H1 (cell line): ENCODE results near the gene MYH7. TPM values are rescaled to one million over a fixed set of nuclear protein-coding genes. Genes with fewer than 3 reads are reported as not detected.
A peak's percentile ranks its signal among the peaks of the same experiment; 100 is the strongest.

Experiments used
- CBX8 ChIP-seq: fragments of 300-800, 300-1000 bp; sonication (generic); IDR thresholded peaks from 2 replicates; pipeline ENCODE4 v1.7.1; 2016; ENCODE audit warnings: low read depth, low read length, borderline replicate concordance
- CHD1 ChIP-seq: IDR thresholded peaks from 2 replicates; pipeline ENCODE4 v1.6.1; 2012; ENCODE audit warnings: low read depth, low read length, improper control_type of control experiment
- CREB1 ChIP-seq: IDR thresholded peaks from 2 replicates; pipeline ENCODE4 v1.6.1; 2012; ENCODE audit warnings: inconsistent platforms
- RAD21 ChIP-seq, 2 experiments: IDR thresholded peaks in 1 of 2; conservative IDR thresholded peaks in 1 of 2; 2 replicates each; pipeline ENCODE4 v1.6.1; 2011; ENCODE audit warnings: low read depth in 2 of 2, low read length in 2 of 2, improper control_type of control experiment in 1 of 2, inconsistent platforms in 1 of 2, mild to moderate bottlenecking in 1 of 2, moderate library complexity in 1 of 2
- RBBP5 ChIP-seq: IDR thresholded peaks from 2 replicates; pipeline ENCODE4 v1.7.1; 2012; ENCODE audit warnings: low read depth, mild to moderate bottlenecking, inconsistent platforms, low read length, moderate library complexity, borderline replicate concordance
- SIN3A ChIP-seq, 2 experiments: IDR thresholded peaks in 1 of 2; conservative IDR thresholded peaks in 1 of 2; 2 replicates each; pipeline ENCODE4 v1.6.1; 2011 to 2012; ENCODE audit warnings: low read length in 2 of 2, improper control_type of control experiment in 1 of 2, low read depth in 1 of 2, mild to moderate bottlenecking in 1 of 2
- SP1 ChIP-seq: IDR thresholded peaks from 2 replicates; pipeline ENCODE4 v1.6.1; 2011; ENCODE audit warnings: low read depth, low read length
- polyA plus RNA-seq, 7 experiments: library from polyadenylated mRNA; depleted of rRNA in 3 of 7; stranded (reverse) in 5 of 7; unstranded in 2 of 7; fragments of >200 nt in 5 of 7; fragments of 200-250 nt in 2 of 7; gene quantifications; 1 replicate in 5 of 7; 2 replicates in 1 of 7; 4 replicates in 1 of 7; pipeline versions ENCODE4 v1.2.1 to v1.2.3, GENCODE V29; 2011 to 2013; ENCODE audit warnings: missing spikeins in 2 of 7, mixed read lengths in 2 of 7
- total RNA-seq: library from RNA; stranded (reverse); fragmentation: NEBNext Ultra II Directional; extraction: Animal tissue kit (Norgen Biotek cat#: 25700); gene quantifications from 2 replicates; pipeline ENCODE4 v1.2.1, GENCODE V29; 2021
- TF ChIP-seq, protein P1 (sequence below): fragments of 300-600 bp; sonication (generic); IDR thresholded peaks from 2 replicates; pipeline ENCODE4 v1.7.1; 2012; ENCODE audit warnings: low read length, moderate library complexity, mild to moderate bottlenecking, inconsistent platforms; ENCODE audit not compliant: insufficient replicate concordance
- TF ChIP-seq, protein P2 (sequence below): IDR thresholded peaks from 2 replicates; pipeline ENCODE4 v1.6.1; 2011; ENCODE audit warnings: low read length, improper control_type of control experiment

Gene MYH7
- total and polyA plus RNA-seq, 2 of the 8 experiments (the other 6 are each of a cell fraction or from before 2014, with no cell fraction given), result not detected

DNA sequence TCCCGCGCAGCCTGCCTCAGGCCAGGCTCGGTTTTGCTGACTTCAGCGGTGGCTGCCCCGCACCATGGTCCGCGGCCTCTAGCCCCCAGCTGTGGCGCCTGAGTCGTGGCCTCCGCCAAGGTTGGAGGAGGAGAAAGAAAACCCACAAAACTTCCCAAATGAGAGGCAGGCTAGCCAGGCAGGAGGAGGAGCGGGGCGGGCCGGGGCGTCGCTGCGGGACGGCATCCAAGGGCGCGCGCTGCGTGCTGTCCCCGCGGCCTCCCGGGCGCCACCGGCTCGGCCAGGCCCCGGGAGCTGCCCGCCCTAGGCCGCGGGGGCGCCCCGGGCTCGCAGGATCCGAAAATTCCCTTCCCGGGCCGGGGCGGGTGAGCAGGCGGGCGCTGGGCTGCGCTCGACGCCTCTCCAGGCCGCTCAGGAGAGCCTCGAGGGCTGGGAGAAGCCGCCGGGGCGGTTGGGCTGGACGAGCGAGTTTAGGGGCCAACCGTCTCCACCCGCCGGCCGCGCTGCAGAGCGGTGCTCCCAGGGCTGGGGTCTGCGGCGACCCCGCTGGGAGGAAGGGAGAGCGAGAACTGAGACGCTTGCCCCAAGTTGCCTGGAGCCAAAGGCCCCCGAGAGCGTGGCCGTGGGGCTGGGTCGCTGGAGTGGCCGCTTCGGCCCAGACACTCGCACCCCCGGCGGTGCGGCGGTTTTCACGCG is 70.3 kb downstream of the MYH7 start, which contains the start of gene EFS (continued):
- TF ChIP-seq, protein P1, sequence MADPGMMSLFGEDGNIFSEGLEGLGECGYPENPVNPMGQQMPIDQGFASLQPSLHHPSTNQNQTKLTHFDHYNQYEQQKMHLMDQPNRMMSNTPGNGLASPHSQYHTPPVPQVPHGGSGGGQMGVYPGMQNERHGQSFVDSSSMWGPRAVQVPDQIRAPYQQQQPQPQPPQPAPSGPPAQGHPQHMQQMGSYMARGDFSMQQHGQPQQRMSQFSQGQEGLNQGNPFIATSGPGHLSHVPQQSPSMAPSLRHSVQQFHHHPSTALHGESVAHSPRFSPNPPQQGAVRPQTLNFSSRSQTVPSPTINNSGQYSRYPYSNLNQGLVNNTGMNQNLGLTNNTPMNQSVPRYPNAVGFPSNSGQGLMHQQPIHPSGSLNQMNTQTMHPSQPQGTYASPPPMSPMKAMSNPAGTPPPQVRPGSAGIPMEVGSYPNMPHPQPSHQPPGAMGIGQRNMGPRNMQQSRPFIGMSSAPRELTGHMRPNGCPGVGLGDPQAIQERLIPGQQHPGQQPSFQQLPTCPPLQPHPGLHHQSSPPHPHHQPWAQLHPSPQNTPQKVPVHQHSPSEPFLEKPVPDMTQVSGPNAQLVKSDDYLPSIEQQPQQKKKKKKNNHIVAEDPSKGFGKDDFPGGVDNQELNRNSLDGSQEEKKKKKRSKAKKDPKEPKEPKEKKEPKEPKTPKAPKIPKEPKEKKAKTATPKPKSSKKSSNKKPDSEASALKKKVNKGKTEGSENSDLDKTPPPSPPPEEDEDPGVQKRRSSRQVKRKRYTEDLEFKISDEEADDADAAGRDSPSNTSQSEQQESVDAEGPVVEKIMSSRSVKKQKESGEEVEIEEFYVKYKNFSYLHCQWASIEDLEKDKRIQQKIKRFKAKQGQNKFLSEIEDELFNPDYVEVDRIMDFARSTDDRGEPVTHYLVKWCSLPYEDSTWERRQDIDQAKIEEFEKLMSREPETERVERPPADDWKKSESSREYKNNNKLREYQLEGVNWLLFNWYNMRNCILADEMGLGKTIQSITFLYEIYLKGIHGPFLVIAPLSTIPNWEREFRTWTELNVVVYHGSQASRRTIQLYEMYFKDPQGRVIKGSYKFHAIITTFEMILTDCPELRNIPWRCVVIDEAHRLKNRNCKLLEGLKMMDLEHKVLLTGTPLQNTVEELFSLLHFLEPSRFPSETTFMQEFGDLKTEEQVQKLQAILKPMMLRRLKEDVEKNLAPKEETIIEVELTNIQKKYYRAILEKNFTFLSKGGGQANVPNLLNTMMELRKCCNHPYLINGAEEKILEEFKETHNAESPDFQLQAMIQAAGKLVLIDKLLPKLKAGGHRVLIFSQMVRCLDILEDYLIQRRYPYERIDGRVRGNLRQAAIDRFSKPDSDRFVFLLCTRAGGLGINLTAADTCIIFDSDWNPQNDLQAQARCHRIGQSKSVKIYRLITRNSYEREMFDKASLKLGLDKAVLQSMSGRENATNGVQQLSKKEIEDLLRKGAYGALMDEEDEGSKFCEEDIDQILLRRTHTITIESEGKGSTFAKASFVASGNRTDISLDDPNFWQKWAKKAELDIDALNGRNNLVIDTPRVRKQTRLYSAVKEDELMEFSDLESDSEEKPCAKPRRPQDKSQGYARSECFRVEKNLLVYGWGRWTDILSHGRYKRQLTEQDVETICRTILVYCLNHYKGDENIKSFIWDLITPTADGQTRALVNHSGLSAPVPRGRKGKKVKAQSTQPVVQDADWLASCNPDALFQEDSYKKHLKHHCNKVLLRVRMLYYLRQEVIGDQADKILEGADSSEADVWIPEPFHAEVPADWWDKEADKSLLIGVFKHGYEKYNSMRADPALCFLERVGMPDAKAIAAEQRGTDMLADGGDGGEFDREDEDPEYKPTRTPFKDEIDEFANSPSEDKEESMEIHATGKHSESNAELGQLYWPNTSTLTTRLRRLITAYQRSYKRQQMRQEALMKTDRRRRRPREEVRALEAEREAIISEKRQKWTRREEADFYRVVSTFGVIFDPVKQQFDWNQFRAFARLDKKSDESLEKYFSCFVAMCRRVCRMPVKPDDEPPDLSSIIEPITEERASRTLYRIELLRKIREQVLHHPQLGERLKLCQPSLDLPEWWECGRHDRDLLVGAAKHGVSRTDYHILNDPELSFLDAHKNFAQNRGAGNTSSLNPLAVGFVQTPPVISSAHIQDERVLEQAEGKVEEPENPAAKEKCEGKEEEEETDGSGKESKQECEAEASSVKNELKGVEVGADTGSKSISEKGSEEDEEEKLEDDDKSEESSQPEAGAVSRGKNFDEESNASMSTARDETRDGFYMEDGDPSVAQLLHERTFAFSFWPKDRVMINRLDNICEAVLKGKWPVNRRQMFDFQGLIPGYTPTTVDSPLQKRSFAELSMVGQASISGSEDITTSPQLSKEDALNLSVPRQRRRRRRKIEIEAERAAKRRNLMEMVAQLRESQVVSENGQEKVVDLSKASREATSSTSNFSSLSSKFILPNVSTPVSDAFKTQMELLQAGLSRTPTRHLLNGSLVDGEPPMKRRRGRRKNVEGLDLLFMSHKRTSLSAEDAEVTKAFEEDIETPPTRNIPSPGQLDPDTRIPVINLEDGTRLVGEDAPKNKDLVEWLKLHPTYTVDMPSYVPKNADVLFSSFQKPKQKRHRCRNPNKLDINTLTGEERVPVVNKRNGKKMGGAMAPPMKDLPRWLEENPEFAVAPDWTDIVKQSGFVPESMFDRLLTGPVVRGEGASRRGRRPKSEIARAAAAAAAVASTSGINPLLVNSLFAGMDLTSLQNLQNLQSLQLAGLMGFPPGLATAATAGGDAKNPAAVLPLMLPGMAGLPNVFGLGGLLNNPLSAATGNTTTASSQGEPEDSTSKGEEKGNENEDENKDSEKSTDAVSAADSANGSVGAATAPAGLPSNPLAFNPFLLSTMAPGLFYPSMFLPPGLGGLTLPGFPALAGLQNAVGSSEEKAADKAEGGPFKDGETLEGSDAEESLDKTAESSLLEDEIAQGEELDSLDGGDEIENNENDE, result no peak
- TF ChIP-seq, protein P2, sequence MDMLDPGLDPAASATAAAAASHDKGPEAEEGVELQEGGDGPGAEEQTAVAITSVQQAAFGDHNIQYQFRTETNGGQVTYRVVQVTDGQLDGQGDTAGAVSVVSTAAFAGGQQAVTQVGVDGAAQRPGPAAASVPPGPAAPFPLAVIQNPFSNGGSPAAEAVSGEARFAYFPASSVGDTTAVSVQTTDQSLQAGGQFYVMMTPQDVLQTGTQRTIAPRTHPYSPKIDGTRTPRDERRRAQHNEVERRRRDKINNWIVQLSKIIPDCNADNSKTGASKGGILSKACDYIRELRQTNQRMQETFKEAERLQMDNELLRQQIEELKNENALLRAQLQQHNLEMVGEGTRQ, result no peak
- TF ChIP-seq SIN3A (conservative IDR thresholded peaks at IDR 0.05 in 1 of 2, IDR thresholded peaks at IDR 0.05 in 1 of 2; ENCODE audit: low read depth in 1 of 2, low read length in 2 of 2), result 0 out of 4 replicates have a peak, but pooled peaks of 1 of the 2 experiments have one; percentile 1
- no peak; the same call in 1 of the 2 replicates for TF ChIP-seq RBBP5
- TF ChIP-seq CBX8, result no peak
- no peak for TF ChIP-seq CREB1
- no peak for TF ChIP-seq CHD1
- TF ChIP-seq SP1, result no peak
- no peak for TF ChIP-seq RAD21 (IDR thresholded peaks at IDR 0.05 in 1 of 2, conservative IDR thresholded peaks at IDR 0.05 in 1 of 2; ENCODE audit: low read depth in 2 of 2, low read length in 2 of 2)
